ENCODE measurements around the gene ABCC8. TPM values are rescaled to one million over a fixed set of nuclear protein-coding genes. Genes with fewer than 3 reads are reported as not detected.
"Not testable (repeated sequence)": the region's sequence is repeated elsewhere in the genome, so short reads cannot be mapped to it uniquely, and the experiment has no call there.

ABCC8 gene
- polyA plus RNA-seq, 3 donors = 1.8 to 2.8 (median 2.7) TPM

GRCh38 chr11:17443926-17444690 lies 32.5 kb downstream of the ABCC8 start:
- DNase-seq (ENCODE audit: extremely low read depth in 1 of 11, low read depth in 9 of 11, low spot score in 4 of 11) = no peak

- no peak for DNase-seq (ENCODE audit: extremely low read depth in 1 of 11, low read depth in 9 of 11, low spot score in 4 of 11)
Observed at GRCh38 chr11:17443423-17443822, 33.2 kb downstream of the ABCC8 start.

- DNase-seq (ENCODE audit: extremely low read depth in 1 of 11, low read depth in 9 of 11, low spot score in 4 of 11) = no peak
Observed at GRCh38 chr11:17443000-17443399, 33.6 kb downstream of the ABCC8 start.

GRCh38 chr11:17439316-17439782 lies 37.3 kb downstream of the ABCC8 start:
- peak in 8 of 11 donors; percentile 13 to 50 (median 36) for DNase-seq (ENCODE audit: extremely low read depth in 1 of 11, low read depth in 9 of 11, low spot score in 4 of 11)

- no peak for DNase-seq (ENCODE audit: extremely low read depth in 1 of 11, low read depth in 9 of 11, low spot score in 4 of 11)
Observed at GRCh38 chr11:17437366-17437765, 39.3 kb downstream of the ABCC8 start.

- DNase-seq (ENCODE audit: extremely low read depth in 1 of 11, low read depth in 9 of 11, low spot score in 4 of 11) = no peak
Observed at GRCh38 chr11:17434108-17434507, 42.5 kb downstream of the ABCC8 start.

GRCh38 chr11:17432002-17432401 lies 44.6 kb downstream of the ABCC8 start:
- no peak for DNase-seq (ENCODE audit: extremely low read depth in 1 of 11, low read depth in 9 of 11, low spot score in 4 of 11)

GRCh38 chr11:17431139-17431538 lies 45.5 kb downstream of the ABCC8 start:
- no peak for DNase-seq (ENCODE audit: extremely low read depth in 1 of 11, low read depth in 9 of 11, low spot score in 4 of 11)

GRCh38 chr11:17430616-17431015 lies 46.0 kb downstream of the ABCC8 start:
- no peak for DNase-seq (ENCODE audit: extremely low read depth in 1 of 11, low read depth in 9 of 11, low spot score in 4 of 11)

GRCh38 chr11:17428925-17429324 lies 47.7 kb downstream of the ABCC8 start:
- no peak for DNase-seq (ENCODE audit: extremely low read depth in 1 of 11, low read depth in 9 of 11, low spot score in 4 of 11)

- no peak for DNase-seq (ENCODE audit: extremely low read depth in 1 of 11, low read depth in 9 of 11, low spot score in 4 of 11)
Observed at GRCh38 chr11:17428261-17428660, 48.4 kb downstream of the ABCC8 start.

- not testable (repeated sequence) for DNase-seq (ENCODE audit: extremely low read depth in 1 of 11, low read depth in 9 of 11, low spot score in 4 of 11)
Observed at GRCh38 chr11:17426233-17426632, 50.4 kb downstream of the ABCC8 start.

GRCh38 chr11:17423533-17424310 lies 52.9 kb downstream of the ABCC8 start:
- DNase-seq (ENCODE audit: extremely low read depth in 1 of 11, low read depth in 9 of 11, low spot score in 4 of 11) = no peak

- DNase-seq (ENCODE audit: extremely low read depth in 1 of 11, low read depth in 9 of 11, low spot score in 4 of 11) = no peak
Observed at GRCh38 chr11:17421781-17422180, 54.9 kb downstream of the ABCC8 start.

GRCh38 chr11:17418444-17419081 lies 58.1 kb downstream of the ABCC8 start:
- DNase-seq (ENCODE audit: extremely low read depth in 1 of 11, low read depth in 9 of 11, low spot score in 4 of 11) = no peak

GRCh38 chr11:17416492-17416891 lies 60.2 kb downstream of the ABCC8 start:
- DNase-seq (ENCODE audit: extremely low read depth in 1 of 11, low read depth in 9 of 11, low spot score in 4 of 11) = no peak

GRCh38 chr11:17415523-17416104 lies 61.0 kb downstream of the ABCC8 start:
- DNase-seq (ENCODE audit: extremely low read depth in 1 of 11, low read depth in 9 of 11, low spot score in 4 of 11) = no peak

- no peak for DNase-seq (ENCODE audit: extremely low read depth in 1 of 11, low read depth in 9 of 11, low spot score in 4 of 11)
Observed at GRCh38 chr11:17414992-17415391, 61.7 kb downstream of the ABCC8 start.

- DNase-seq (ENCODE audit: extremely low read depth in 1 of 11, low read depth in 9 of 11, low spot score in 4 of 11) = no peak
Observed at GRCh38 chr11:17414317-17414737, 62.3 kb downstream of the ABCC8 start.
